ENCODE results near the gene SELP. TPM values are rescaled to one million over a fixed set of nuclear protein-coding genes. Genes with fewer than 3 reads are reported as not detected.

The SELP gene
- total and polyA plus RNA-seq, 2 of the 13 experiments (the other 11 are each of a cell fraction or from before 2014, with no cell fraction given) = 0.11 TPM; not detected in 1

DNA sequence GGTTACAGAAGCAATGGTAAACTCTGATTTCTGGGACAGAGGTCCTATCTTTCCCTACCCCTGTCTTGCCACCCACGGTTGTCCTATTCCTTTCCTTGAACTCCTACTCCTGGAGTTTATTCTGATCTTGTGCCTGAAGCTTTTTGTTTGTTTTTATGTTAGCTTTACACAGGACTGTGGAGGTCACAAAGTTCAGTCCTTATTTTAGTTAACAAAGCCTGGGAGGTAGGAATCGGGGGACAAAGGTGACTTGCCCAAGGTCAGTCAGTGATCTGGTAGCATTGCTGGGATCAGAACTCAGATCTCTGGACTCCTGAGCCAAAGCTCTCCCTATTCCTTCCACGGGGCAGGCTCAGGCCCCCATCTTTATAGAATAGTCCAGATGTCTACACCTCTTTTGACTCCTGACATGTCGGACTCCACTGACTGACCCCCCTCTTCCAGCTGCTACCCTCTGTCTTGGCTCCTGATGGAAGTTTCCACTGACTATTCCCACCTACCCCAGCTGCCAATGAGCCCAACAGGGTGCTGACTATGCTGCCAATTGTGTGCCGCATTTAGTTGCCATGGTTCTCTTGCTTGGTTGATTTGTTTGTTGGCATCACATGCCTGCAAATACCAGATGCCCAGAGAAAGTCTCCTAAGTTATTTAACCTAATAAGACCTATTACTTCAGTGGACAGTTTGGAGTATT, 53.5 kb downstream of the SELP start (continued):
- no peak for TF ChIP-seq SOX13 (IDR thresholded peaks at IDR 0.05)
- peak in 1 of 2 experiments; percentile 87; a peak in 2 of 4 replicates for TF ChIP-seq SOX13 (CRISPR knock-in tag; conservative IDR thresholded peaks at IDR 0.05 in 1 of 2, IDR thresholded peaks at IDR 0.05 in 1 of 2)
- TF ChIP-seq, protein P1, sequence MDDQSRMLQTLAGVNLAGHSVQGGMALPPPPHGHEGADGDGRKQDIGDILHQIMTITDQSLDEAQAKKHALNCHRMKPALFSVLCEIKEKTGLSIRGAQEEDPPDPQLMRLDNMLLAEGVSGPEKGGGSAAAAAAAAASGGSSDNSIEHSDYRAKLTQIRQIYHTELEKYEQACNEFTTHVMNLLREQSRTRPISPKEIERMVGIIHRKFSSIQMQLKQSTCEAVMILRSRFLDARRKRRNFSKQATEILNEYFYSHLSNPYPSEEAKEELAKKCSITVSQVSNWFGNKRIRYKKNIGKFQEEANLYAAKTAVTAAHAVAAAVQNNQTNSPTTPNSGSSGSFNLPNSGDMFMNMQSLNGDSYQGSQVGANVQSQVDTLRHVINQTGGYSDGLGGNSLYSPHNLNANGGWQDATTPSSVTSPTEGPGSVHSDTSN (CRISPR knock-in tag; IDR thresholded peaks at IDR 0.05; ENCODE audit: borderline replicate concordance) = no peak
- TF ChIP-seq ZNF207 (IDR thresholded peaks at IDR 0.05; ENCODE audit: borderline replicate concordance) = no peak
- no peak for TF ChIP-seq ZNF282 (IDR thresholded peaks at IDR 0.05; ENCODE audit: partially characterized antibody)
- TF ChIP-seq, protein P2, sequence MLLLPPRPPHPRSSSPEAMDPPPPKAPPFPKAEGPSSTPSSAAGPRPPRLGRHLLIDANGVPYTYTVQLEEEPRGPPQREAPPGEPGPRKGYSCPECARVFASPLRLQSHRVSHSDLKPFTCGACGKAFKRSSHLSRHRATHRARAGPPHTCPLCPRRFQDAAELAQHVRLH (CRISPR knock-in tag; IDR thresholded peaks at IDR 0.05; ENCODE audit: borderline replicate concordance, low read depth) = 0 out of 2 replicates have a peak, but pooled peaks have one; percentile 30
- no peak for TF ChIP-seq KLF13 (CRISPR knock-in tag; IDR thresholded peaks at IDR 0.05)
- TF ChIP-seq RXRB (CRISPR knock-in tag; IDR thresholded peaks at IDR 0.05; ENCODE audit: borderline replicate concordance) = peak; percentile 82
- TF ChIP-seq ZNF337 (CRISPR knock-in tag; IDR thresholded peaks at IDR 0.05; ENCODE audit: borderline replicate concordance, low read depth) = no peak
- TF ChIP-seq FOXA1 (IDR thresholded peaks at IDR 0.05) = no peak
- no peak for TF ChIP-seq FOXA1 (CRISPR knock-in tag; IDR thresholded peaks at IDR 0.05)
- TF ChIP-seq, protein P3, sequence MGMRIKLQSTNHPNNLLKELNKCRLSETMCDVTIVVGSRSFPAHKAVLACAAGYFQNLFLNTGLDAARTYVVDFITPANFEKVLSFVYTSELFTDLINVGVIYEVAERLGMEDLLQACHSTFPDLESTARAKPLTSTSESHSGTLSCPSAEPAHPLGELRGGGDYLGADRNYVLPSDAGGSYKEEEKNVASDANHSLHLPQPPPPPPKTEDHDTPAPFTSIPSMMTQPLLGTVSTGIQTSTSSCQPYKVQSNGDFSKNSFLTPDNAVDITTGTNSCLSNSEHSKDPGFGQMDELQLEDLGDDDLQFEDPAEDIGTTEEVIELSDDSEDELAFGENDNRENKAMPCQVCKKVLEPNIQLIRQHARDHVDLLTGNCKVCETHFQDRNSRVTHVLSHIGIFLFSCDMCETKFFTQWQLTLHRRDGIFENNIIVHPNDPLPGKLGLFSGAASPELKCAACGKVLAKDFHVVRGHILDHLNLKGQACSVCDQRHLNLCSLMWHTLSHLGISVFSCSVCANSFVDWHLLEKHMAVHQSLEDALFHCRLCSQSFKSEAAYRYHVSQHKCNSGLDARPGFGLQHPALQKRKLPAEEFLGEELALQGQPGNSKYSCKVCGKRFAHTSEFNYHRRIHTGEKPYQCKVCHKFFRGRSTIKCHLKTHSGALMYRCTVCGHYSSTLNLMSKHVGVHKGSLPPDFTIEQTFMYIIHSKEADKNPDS (CRISPR knock-in tag; IDR thresholded peaks at IDR 0.05) = no peak
- TF ChIP-seq ZNF343 (CRISPR knock-in tag; IDR thresholded peaks at IDR 0.05) = no peak
- TF ChIP-seq, protein P4, sequence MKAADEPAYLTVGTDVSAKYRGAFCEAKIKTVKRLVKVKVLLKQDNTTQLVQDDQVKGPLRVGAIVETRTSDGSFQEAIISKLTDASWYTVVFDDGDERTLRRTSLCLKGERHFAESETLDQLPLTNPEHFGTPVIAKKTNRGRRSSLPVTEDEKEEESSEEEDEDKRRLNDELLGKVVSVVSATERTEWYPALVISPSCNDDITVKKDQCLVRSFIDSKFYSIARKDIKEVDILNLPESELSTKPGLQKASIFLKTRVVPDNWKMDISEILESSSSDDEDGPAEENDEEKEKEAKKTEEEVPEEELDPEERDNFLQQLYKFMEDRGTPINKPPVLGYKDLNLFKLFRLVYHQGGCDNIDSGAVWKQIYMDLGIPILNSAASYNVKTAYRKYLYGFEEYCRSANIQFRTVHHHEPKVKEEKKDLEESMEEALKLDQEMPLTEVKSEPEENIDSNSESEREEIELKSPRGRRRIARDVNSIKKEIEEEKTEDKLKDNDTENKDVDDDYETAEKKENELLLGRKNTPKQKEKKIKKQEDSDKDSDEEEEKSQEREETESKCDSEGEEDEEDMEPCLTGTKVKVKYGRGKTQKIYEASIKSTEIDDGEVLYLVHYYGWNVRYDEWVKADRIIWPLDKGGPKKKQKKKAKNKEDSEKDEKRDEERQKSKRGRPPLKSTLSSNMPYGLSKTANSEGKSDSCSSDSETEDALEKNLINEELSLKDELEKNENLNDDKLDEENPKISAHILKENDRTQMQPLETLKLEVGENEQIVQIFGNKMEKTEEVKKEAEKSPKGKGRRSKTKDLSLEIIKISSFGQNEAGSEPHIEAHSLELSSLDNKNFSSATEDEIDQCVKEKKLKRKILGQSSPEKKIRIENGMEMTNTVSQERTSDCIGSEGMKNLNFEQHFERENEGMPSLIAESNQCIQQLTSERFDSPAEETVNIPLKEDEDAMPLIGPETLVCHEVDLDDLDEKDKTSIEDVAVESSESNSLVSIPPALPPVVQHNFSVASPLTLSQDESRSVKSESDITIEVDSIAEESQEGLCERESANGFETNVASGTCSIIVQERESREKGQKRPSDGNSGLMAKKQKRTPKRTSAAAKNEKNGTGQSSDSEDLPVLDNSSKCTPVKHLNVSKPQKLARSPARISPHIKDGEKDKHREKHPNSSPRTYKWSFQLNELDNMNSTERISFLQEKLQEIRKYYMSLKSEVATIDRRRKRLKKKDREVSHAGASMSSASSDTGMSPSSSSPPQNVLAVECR (CRISPR knock-in tag; IDR thresholded peaks at IDR 0.05; ENCODE audit: borderline replicate concordance) = no peak
- TF ChIP-seq, protein P5, sequence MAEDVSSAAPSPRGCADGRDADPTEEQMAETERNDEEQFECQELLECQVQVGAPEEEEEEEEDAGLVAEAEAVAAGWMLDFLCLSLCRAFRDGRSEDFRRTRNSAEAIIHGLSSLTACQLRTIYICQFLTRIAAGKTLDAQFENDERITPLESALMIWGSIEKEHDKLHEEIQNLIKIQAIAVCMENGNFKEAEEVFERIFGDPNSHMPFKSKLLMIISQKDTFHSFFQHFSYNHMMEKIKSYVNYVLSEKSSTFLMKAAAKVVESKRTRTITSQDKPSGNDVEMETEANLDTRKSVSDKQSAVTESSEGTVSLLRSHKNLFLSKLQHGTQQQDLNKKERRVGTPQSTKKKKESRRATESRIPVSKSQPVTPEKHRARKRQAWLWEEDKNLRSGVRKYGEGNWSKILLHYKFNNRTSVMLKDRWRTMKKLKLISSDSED (CRISPR knock-in tag; IDR thresholded peaks at IDR 0.05) = no peak
- peak; percentile 82 for TF ChIP-seq ZMYM3 (CRISPR knock-in tag; IDR thresholded peaks at IDR 0.05)
- no peak for TF ChIP-seq KLF16 (CRISPR knock-in tag; IDR thresholded peaks at IDR 0.05)
- no peak for TF ChIP-seq ZFP82 (CRISPR knock-in tag; IDR thresholded peaks at IDR 0.05; ENCODE audit: borderline replicate concordance)
- no peak for TF ChIP-seq ZKSCAN1 (IDR thresholded peaks at IDR 0.05; ENCODE audit: low read length)
- no peak for TF ChIP-seq HNRNPH1 (optimal IDR thresholded peaks at IDR 0.05; ENCODE audit: low read depth, low read length)
- no peak for TF ChIP-seq FOXK2 (IDR thresholded peaks at IDR 0.05)

Measured in HepG2 (cell line).